NB4 (cell line): ENCODE data around the gene INTS14.
"Not testable (repeated sequence)": the region's sequence is repeated elsewhere in the genome, so short reads cannot be mapped to it uniquely, and the experiment has no call there.

Experiments
- CTCF ChIP-seq: IDR thresholded peaks from one replicate; pipeline ENCODE4 v1.5.1; 2012; ENCODE audit warnings: low read depth, low read length
- MYC ChIP-seq: IDR thresholded peaks from 2 replicates; pipeline ENCODE4 v1.6.1; 2011; ENCODE audit warnings: low read depth, low read length
- POLR2A ChIP-seq: IDR thresholded peaks from 2 replicates; pipeline ENCODE4 v1.6.1; 2011; ENCODE audit warnings: mild to moderate bottlenecking; ENCODE audit not compliant: insufficient read length; ENCODE audit errors: extremely low read depth
- TF ChIP-seq, protein P1 (sequence below): IDR thresholded peaks from 2 replicates; pipeline ENCODE4 v1.6.1; 2011; ENCODE audit warnings: low read depth, low read length

- TF ChIP-seq CTCF, POLR2A, MYC: not testable (repeated sequence)
- TF ChIP-seq, protein P1, sequence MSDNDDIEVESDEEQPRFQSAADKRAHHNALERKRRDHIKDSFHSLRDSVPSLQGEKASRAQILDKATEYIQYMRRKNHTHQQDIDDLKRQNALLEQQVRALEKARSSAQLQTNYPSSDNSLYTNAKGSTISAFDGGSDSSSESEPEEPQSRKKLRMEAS = not testable (repeated sequence)
Measured at GRCh38 chr15:65552851-65553250, 58.1 kb downstream of the INTS14 start.
